CD8-positive, alpha-beta memory T cell (primary cell): Measurements from ENCODE around the gene TOGARAM2. TPM values are rescaled to one million over a fixed set of nuclear protein-coding genes. Genes with fewer than 3 reads are reported as not detected.

Experiments used
- CTCF ChIA-PET: fragments of 350-600 bp; sonication (Branson Sonifier 250); formaldehyde crosslinking; loops from one replicate; lab custom pipeline; 2021; ENCODE audit warnings: antibody characterized with exemption; lab: Charles Lee
- POLR2A ChIA-PET: fragments of 350-600 bp; sonication (Branson Sonifier 250); formaldehyde crosslinking; loops from one replicate; lab custom pipeline; 2021; ENCODE audit warnings: antibody characterized with exemption; lab: Charles Lee
- DNase-seq, 5 donors: peaks; one replicate each; pipeline versions ENCODE4 v3.0.0 to v3.0.0-alpha.2; 2020 to 2022; ENCODE audit warnings: mixed read lengths in 1 of 5
- H3K27ac ChIP-seq: one replicate; pipeline ENCODE4 v1.7.0; 2013; ENCODE audit warnings: low read depth, mild to moderate bottlenecking, low read length, moderate library complexity
- H3K27me3 ChIP-seq: 2 replicates; pipeline ENCODE4 v1.7.0; 2013; ENCODE audit warnings: low read length, mild to moderate bottlenecking; ENCODE audit not compliant: insufficient read depth, poor library complexity, severe bottlenecking
- H3K36me3 ChIP-seq: 2 replicates; pipeline ENCODE4 v1.7.0; 2013; ENCODE audit warnings: mild to moderate bottlenecking, low read length, moderate library complexity; ENCODE audit not compliant: insufficient read depth
- H3K4me1 ChIP-seq: 2 replicates; pipeline ENCODE4 v1.7.0; 2013; ENCODE audit warnings: mild to moderate bottlenecking, low read length, moderate library complexity; ENCODE audit not compliant: insufficient read depth
- H3K4me3 ChIP-seq: 2 replicates; pipeline ENCODE4 v1.7.0; 2013; ENCODE audit warnings: mild to moderate bottlenecking, low read length
- H3K9me3 ChIP-seq: 2 replicates; pipeline ENCODE4 v1.7.0; 2013; ENCODE audit warnings: mild to moderate bottlenecking, low read length
- H3K27ac Mint-ChIP-seq, 8 donors: one replicate each; pipeline ENCODE4 v1.8.0; 2020 to 2021; ENCODE audit warnings: mixed read lengths in 8 of 8, mild to moderate bottlenecking in 6 of 8, inconsistent platforms in 3 of 8, moderate library complexity in 3 of 8
- H3K27me3 Mint-ChIP-seq, 2 donors: one replicate each; pipeline ENCODE4 v1.8.0; 2020 to 2021; ENCODE audit warnings: mixed read lengths in 2 of 2, mild to moderate bottlenecking in 1 of 2, moderate library complexity in 1 of 2
- H3K36me3 Mint-ChIP-seq, 3 donors: one replicate each; pipeline ENCODE4 v1.8.0; 2020 to 2021; ENCODE audit warnings: mixed read lengths in 3 of 3, inconsistent platforms in 1 of 3, mild to moderate bottlenecking in 1 of 3
- H3K4me1 Mint-ChIP-seq, 3 donors: one replicate each; pipeline ENCODE4 v1.8.0; 2020 to 2021; ENCODE audit warnings: mixed read lengths in 3 of 3, inconsistent platforms in 1 of 3, mild to moderate bottlenecking in 1 of 3
- H3K4me3 Mint-ChIP-seq, 7 donors: one replicate each; pipeline ENCODE4 v1.8.0; 2020 to 2021; ENCODE audit warnings: mixed read lengths in 7 of 7, mild to moderate bottlenecking in 6 of 7, moderate library complexity in 4 of 7, inconsistent platforms in 2 of 7
- H3K9me3 Mint-ChIP-seq, 5 donors: one replicate each; pipeline ENCODE4 v1.8.0; 2020 to 2022; ENCODE audit warnings: mixed read lengths in 5 of 5, mild to moderate bottlenecking in 3 of 5, moderate library complexity in 2 of 5, inconsistent platforms in 1 of 5
- polyA plus RNA-seq: library from polyadenylated mRNA; unstranded; fragments of 300-500 nt; fragmentation: Illumina TruSeq; gene quantifications from one replicate; pipeline ENCODE4 v1.2.3, GENCODE V29; 2021
- total RNA-seq, 2 experiments: library from RNA; stranded (reverse); gene quantifications; one replicate each; pipeline ENCODE4 v1.2.3, GENCODE V29; 2021

TOGARAM2 gene
- total and polyA plus RNA-seq, 3 experiments from 2014 or later: 2.5 to 5.2 (median 5.0) TPM

DNA sequence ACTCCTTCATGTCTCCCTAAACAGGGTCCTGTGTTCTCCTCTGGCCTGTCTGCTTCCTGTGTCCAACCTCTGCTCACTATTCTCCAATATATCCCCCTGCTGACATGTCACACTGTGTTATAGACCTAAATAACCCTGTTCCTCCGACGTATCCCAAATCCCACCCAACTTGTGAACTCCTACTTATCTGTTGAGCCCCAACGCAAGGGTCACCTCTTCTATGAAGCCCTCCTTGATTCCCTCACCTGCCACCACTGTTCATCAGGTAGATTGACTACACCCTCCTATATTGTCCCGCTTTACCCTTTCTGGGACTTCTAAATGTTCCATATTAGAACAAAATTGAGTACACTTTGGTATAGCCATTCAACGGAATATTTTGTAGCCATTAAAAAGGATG, 51.1 kb downstream of the TOGARAM2 start:
- H3K27me3 Mint-ChIP-seq: peaks cover 0 to 1% of the 10 kb centered on the region in 2 donors

DNA sequence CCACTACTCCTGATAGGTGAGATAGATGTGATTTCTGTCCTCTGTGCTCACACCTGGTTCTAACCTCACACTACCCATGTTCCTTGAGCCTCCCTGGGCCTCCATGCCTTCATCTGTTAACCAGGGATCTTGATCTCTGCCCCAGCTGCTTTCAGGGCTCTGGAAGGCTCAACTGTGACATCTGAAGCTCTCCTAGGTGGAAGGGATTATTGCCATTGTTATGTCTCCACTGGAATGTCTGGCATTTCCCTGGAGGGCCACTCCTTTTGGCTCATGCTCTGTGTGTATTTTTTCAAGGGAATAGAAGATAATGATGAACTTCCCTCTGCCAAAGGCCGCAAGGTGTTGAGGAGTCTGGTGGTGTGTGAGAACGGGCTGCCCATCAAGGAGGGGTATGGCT, 52.1 kb downstream of the TOGARAM2 start:
- Histone ChIP-seq H3K9me3 (no peaks in the 10 kb centered on the region), H3K4me1 (peaks cover 7% of the 10 kb centered on the region), H3K27me3 (no peaks in the 10 kb centered on the region), H3K36me3 (no peaks in the 10 kb centered on the region), H3K4me3 (no peak overlapping the region), H3K27ac (no peak overlapping the region)
- no peak for DNase-seq
- ChIA-PET CTCF (no interaction called here), POLR2A (no interaction called here)
- Mint-ChIP-seq H3K4me3 (no peak overlapping the region), H3K27me3 (peaks cover 0 to 1% of the 10 kb centered on the region in 2 donors), H3K27ac (peak overlapping the region in 3 of 8 donors; percentile 60 to 70 (median 63)), H3K9me3 (no peaks in the 10 kb centered on the region), H3K4me1 (peaks cover 18 to 31% (median 18%) of the 10 kb centered on the region in 3 donors), H3K36me3 (peaks cover 7 to 58% (median 9%) of the 10 kb centered on the region in 3 donors)

More for the DNA sequence above, 51.1 kb downstream of the TOGARAM2 start:
- H3K27me3 ChIP-seq: no peaks in the 10 kb centered on the region
- DNase-seq: no peak
- H3K36me3 Mint-ChIP-seq: peaks cover 8 to 61% (median 9%) of the 10 kb centered on the region in 3 donors
- ChIA-PET CTCF (no interaction called here), POLR2A (no interaction called here)
- no peaks in the 10 kb centered on the region for H3K9me3 Mint-ChIP-seq
- H3K27ac ChIP-seq: no peak overlapping the region
- H3K4me1 Mint-ChIP-seq: peaks cover 18 to 31% (median 18%) of the 10 kb centered on the region in 3 donors
- H3K4me3 ChIP-seq: no peak overlapping the region
- H3K4me1 ChIP-seq: peaks cover 7% of the 10 kb centered on the region
- no peak overlapping the region for H3K4me3 Mint-ChIP-seq
- no peaks in the 10 kb centered on the region for H3K9me3 ChIP-seq
- no peaks in the 10 kb centered on the region for H3K36me3 ChIP-seq
- peak overlapping the region in 3 of 8 donors; percentile 0 to 66 (median 18) for H3K27ac Mint-ChIP-seq

- H3K36me3 ChIP-seq: no peaks in the 10 kb centered on the region
- no peak for DNase-seq
- peaks cover 0 to 1% of the 10 kb centered on the region in 2 donors for H3K27me3 Mint-ChIP-seq
- H3K4me1 Mint-ChIP-seq: peaks cover 18 to 31% (median 18%) of the 10 kb centered on the region in 3 donors
- H3K27ac Mint-ChIP-seq: peak overlapping the region in 1 of 8 donors; percentile 70
- H3K36me3 Mint-ChIP-seq: peaks cover 7 to 53% (median 9%) of the 10 kb centered on the region in 3 donors
- H3K9me3 Mint-ChIP-seq: no peaks in the 10 kb centered on the region
- no peak overlapping the region for H3K4me3 ChIP-seq
- POLR2A ChIA-PET: no interaction called here
- H3K27ac ChIP-seq: no peak overlapping the region
- H3K27me3 ChIP-seq: no peaks in the 10 kb centered on the region
- CTCF ChIA-PET: no interaction called here
- no peak overlapping the region for H3K4me3 Mint-ChIP-seq
- H3K9me3 ChIP-seq: no peaks in the 10 kb centered on the region
- peaks cover 7% of the 10 kb centered on the region for H3K4me1 ChIP-seq
Measured at GRCh38 chr2:29033656-29034055, 52.6 kb downstream of the TOGARAM2 start.

GRCh38 chr2:29035016-29035745, 54.1 kb downstream of the TOGARAM2 start:
- Mint-ChIP-seq H3K36me3 (peaks cover 7 to 47% (median 10%) of the 10 kb centered on the region in 3 donors), H3K27ac (peak overlapping the region in 5 of 8 donors; percentile 51 to 90 (median 61)), H3K4me1 (peaks cover 18 to 31% (median 23%) of the 10 kb centered on the region in 3 donors), H3K9me3 (no peaks in the 10 kb centered on the region), H3K4me3 (peak overlapping the region in 2 of 7 donors; percentile 15 to 76), H3K27me3 (peaks cover 0 to 1% of the 10 kb centered on the region in 2 donors)
- Histone ChIP-seq H3K4me1 (peaks cover 7% of the 10 kb centered on the region), H3K4me3 (no peak overlapping the region), H3K27me3 (no peaks in the 10 kb centered on the region), H3K9me3 (no peaks in the 10 kb centered on the region), H3K27ac (no peak overlapping the region), H3K36me3 (no peaks in the 10 kb centered on the region)
- POLR2A ChIA-PET: no interaction called here
- no peak for DNase-seq
- CTCF ChIA-PET: interaction anchor here (0.9 to 3.6 kb wide), 3 partner anchors 16 to 215 kb away, joined by 3 to 11 read pairs (median 3); no protein-coding TSS in a partner anchor

- Histone ChIP-seq H3K4me3 (no peak overlapping the region), H3K9me3 (no peaks in the 10 kb centered on the region), H3K27me3 (no peaks in the 10 kb centered on the region), H3K36me3 (no peaks in the 10 kb centered on the region), H3K4me1 (no peaks in the 10 kb centered on the region), H3K27ac (no peak overlapping the region)
- H3K27me3 Mint-ChIP-seq: no peaks in the 10 kb centered on the region
- H3K9me3 Mint-ChIP-seq: no peaks in the 10 kb centered on the region
- DNase-seq: no peak
- ChIA-PET CTCF (no interaction called here), POLR2A (no interaction called here)
- H3K4me1 Mint-ChIP-seq: peaks cover 7 to 13% (median 12%) of the 10 kb centered on the region in 3 donors
- peak overlapping the region in 1 of 8 donors; percentile 56 for H3K27ac Mint-ChIP-seq
- peaks cover 0 to 29% (median 3%) of the 10 kb centered on the region in 3 donors for H3K36me3 Mint-ChIP-seq
- no peak overlapping the region for H3K4me3 Mint-ChIP-seq
Measured at GRCh38 chr2:29039718-29040480, 58.8 kb downstream of the TOGARAM2 start.

DNA sequence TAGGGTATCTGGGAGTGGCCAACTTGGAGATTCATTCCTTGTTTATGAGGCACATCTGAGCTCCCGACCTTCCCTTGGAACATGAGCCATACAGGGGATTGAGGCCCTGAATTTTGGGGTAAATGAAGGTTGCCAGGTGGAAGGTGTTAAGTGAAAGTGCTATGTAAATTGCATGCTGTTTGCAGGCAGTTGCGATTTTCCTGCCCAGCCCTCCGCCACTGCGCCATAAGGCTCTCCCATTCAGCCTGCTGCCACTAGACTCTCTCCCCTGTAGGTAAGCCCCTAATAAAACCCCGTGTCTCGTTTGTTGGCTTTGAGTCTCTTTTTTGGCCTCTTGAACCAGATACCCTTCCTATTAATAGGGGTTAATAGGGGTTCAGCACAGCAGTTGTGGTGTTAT, 59.5 kb downstream of the TOGARAM2 start:
- Histone ChIP-seq H3K27ac (no peak overlapping the region), H3K36me3 (no peaks in the 10 kb centered on the region), H3K4me3 (no peak overlapping the region), H3K9me3 (no peaks in the 10 kb centered on the region), H3K27me3 (no peaks in the 10 kb centered on the region), H3K4me1 (no peaks in the 10 kb centered on the region)
- DNase-seq: no peak
- ChIA-PET POLR2A (no interaction called here), CTCF (no interaction called here)
- Mint-ChIP-seq H3K9me3 (no peaks in the 10 kb centered on the region), H3K4me1 (peaks cover 4 to 10% (median 7%) of the 10 kb centered on the region in 3 donors), H3K27ac (peak overlapping the region in 1 of 8 donors; percentile 75), H3K36me3 (peaks cover 0 to 31% (median 5%) of the 10 kb centered on the region in 3 donors), H3K27me3 (no peaks in the 10 kb centered on the region), H3K4me3 (no peak overlapping the region)

DNA sequence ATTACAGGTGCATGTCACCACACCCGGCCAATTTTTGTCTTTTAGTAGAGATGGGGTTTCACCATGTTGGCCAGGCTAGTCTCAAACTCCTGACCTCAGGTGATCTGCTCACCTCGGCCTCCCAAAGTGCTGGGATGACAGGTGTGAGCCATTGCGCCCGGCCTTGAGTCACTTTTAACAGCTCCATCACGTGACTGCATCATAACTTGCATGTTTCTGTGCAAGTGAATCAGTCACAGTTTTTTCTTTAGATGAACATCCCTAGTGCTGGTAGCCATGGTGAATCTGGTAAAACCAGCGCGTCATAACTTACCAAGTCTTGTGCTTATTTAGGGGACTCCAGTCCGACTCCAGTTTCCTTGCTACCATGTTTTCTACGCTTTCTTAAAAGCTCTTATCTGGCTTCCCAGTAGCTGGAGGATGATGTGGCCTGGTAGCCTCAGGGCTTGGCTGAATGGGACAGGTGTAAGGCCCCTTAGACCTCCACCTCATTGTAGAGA, 60.1 kb downstream of the TOGARAM2 start:
- Histone ChIP-seq H3K4me3 (no peak overlapping the region), H3K9me3 (no peaks in the 10 kb centered on the region), H3K4me1 (no peaks in the 10 kb centered on the region), H3K27me3 (no peaks in the 10 kb centered on the region), H3K36me3 (no peaks in the 10 kb centered on the region), H3K27ac (no peak overlapping the region)
- no peak for DNase-seq
- ChIA-PET POLR2A (no interaction called here), CTCF (no interaction called here)
- Mint-ChIP-seq H3K4me1 (peaks cover 0 to 4% (median under 1%) of the 10 kb centered on the region in 3 donors), H3K27ac (no peak overlapping the region), H3K36me3 (peaks cover 0 to 30% (median 5%) of the 10 kb centered on the region in 3 donors), H3K27me3 (no peaks in the 10 kb centered on the region), H3K9me3 (no peaks in the 10 kb centered on the region), H3K4me3 (no peak overlapping the region)
